GM18861 (cell line): ENCODE measurements around the gene PPP2R5C.

Experiments used
- ATAC-seq: cut with Tn5 transposase; IDR thresholded peaks from one replicate; pipeline ENCODE4 v1.9.1; 2021; ENCODE audit not compliant: unreplicated experiment

Gene PPP2R5C

GRCh38 chr14:101813171-101813759 lies 51.8 kb downstream of the PPP2R5C start:
- ATAC-seq: no peak

GRCh38 chr14:101813833-101814232 lies 52.3 kb downstream of the PPP2R5C start:
- ATAC-seq: no peak

- ATAC-seq: no peak
Observed at GRCh38 chr14:101814934-101815333, 53.4 kb downstream of the PPP2R5C start.

- no peak for ATAC-seq
Observed at GRCh38 chr14:101815994-101816393, 54.5 kb downstream of the PPP2R5C start.

GRCh38 chr14:101817501-101818001 lies 56.0 kb downstream of the PPP2R5C start:
- no peak for ATAC-seq

GRCh38 chr14:101819251-101819990 lies 57.9 kb downstream of the PPP2R5C start:
- no peak for ATAC-seq

- no peak for ATAC-seq
Observed at GRCh38 chr14:101820283-101820798, 58.8 kb downstream of the PPP2R5C start.

- no peak for ATAC-seq
Observed at GRCh38 chr14:101821528-101821927, 60.0 kb downstream of the PPP2R5C start.

- no peak for ATAC-seq
Observed at GRCh38 chr14:101823066-101823465, 61.6 kb downstream of the PPP2R5C start.

- ATAC-seq: peak; percentile 51
Observed at GRCh38 chr14:101823511-101824120, 62.1 kb downstream of the PPP2R5C start.

GRCh38 chr14:101824339-101824727 lies 62.8 kb downstream of the PPP2R5C start:
- ATAC-seq: no peak

- ATAC-seq: no peak
Observed at GRCh38 chr14:101825797-101826196, 64.3 kb downstream of the PPP2R5C start.

- ATAC-seq: no peak
Observed at GRCh38 chr14:101826351-101826750, 64.8 kb downstream of the PPP2R5C start.

GRCh38 chr14:101827286-101827685 lies 65.8 kb downstream of the PPP2R5C start:
- ATAC-seq: no peak

- no peak for ATAC-seq
Observed at GRCh38 chr14:101828046-101828445, 66.5 kb downstream of the PPP2R5C start.

- no peak for ATAC-seq
Observed at GRCh38 chr14:101830271-101830670, 68.8 kb downstream of the PPP2R5C start.

GRCh38 chr14:101833045-101833444 lies 71.5 kb downstream of the PPP2R5C start:
- no peak for ATAC-seq

GRCh38 chr14:101834397-101834796 lies 72.9 kb downstream of the PPP2R5C start:
- ATAC-seq: no peak

- no peak for ATAC-seq
Observed at GRCh38 chr14:101834800-101835547, 73.5 kb downstream of the PPP2R5C start.

- ATAC-seq: no peak
Observed at GRCh38 chr14:101835566-101835965, 74.1 kb downstream of the PPP2R5C start.

GRCh38 chr14:101836135-101836534 lies 74.6 kb downstream of the PPP2R5C start:
- no peak for ATAC-seq
